Trophoblast cell (in vitro differentiated cells and primary cell): ENCODE measurements around the gene BCL11B.

Experiments
- DNase-seq, 2 donors: peaks; one replicate each; pipeline ENCODE4 v3.0.0-alpha.2; 2016
- H2AFZ ChIP-seq: 2 replicates; pipeline ENCODE4 v1.6.1; 2013; ENCODE audit warnings: low read length, moderate library complexity, mild to moderate bottlenecking; ENCODE audit not compliant: insufficient read depth, poor library complexity
- H2AK5ac ChIP-seq: 2 replicates; pipeline ENCODE4 v1.6.1; 2013; ENCODE audit warnings: mild to moderate bottlenecking, low read length
- H2BK120ac ChIP-seq: 2 replicates; pipeline ENCODE4 v1.6.1; 2013; ENCODE audit warnings: low read length, mild to moderate bottlenecking, moderate library complexity; ENCODE audit not compliant: insufficient read depth, poor library complexity
- H2BK12ac ChIP-seq: 2 replicates; pipeline ENCODE4 v1.6.1; 2013; ENCODE audit warnings: mild to moderate bottlenecking, low read length, moderate library complexity
- H2BK5ac ChIP-seq: 2 replicates; pipeline ENCODE4 v1.6.1; 2013; ENCODE audit warnings: low read length, low read depth, moderate library complexity, mild to moderate bottlenecking; ENCODE audit not compliant: poor library complexity
- H3K14ac ChIP-seq: 2 replicates; pipeline ENCODE4 v1.6.1; 2013; ENCODE audit warnings: mild to moderate bottlenecking, low read length
- H3K18ac ChIP-seq: 2 replicates; pipeline ENCODE4 v1.6.1; 2013; ENCODE audit warnings: mild to moderate bottlenecking, low read length
- H3K23ac ChIP-seq: 2 replicates; pipeline ENCODE4 v1.6.1; 2013; ENCODE audit warnings: low read length
- H3K27ac ChIP-seq: 2 replicates; pipeline ENCODE4 v1.5.1; 2013; ENCODE audit warnings: low read depth, mild to moderate bottlenecking, inconsistent platforms, low read length, moderate library complexity
- H3K27me3 ChIP-seq: 2 replicates; pipeline ENCODE4 v1.6.1; 2013; ENCODE audit warnings: inconsistent platforms, mild to moderate bottlenecking, low read length, moderate library complexity; ENCODE audit not compliant: insufficient read depth
- H3K36me3 ChIP-seq, 2 experiments: 1 replicate in 1 of 2; 2 replicates in 1 of 2; pipeline ENCODE4 v1.6.1; 2013; ENCODE audit warnings: low read length in 2 of 2, mild to moderate bottlenecking in 2 of 2, moderate library complexity in 1 of 2; ENCODE audit not compliant: insufficient read depth in 2 of 2, control insufficient read depth in 1 of 2
- H3K4ac ChIP-seq: 2 replicates; pipeline ENCODE4 v1.6.1; 2013; ENCODE audit warnings: low read depth, mild to moderate bottlenecking, low read length, moderate library complexity
- H3K4me1 ChIP-seq, 2 experiments: 1 replicate in 1 of 2; 2 replicates in 1 of 2; pipeline ENCODE4 v1.6.1; 2013; ENCODE audit warnings: low read length in 2 of 2, mild to moderate bottlenecking in 2 of 2, moderate library complexity in 1 of 2; ENCODE audit not compliant: insufficient read depth in 2 of 2, control insufficient read depth in 1 of 2
- H3K4me2 ChIP-seq: 2 replicates; pipeline ENCODE4 v1.6.1; 2013; ENCODE audit warnings: inconsistent platforms, mild to moderate bottlenecking, low read length, moderate library complexity
- H3K4me3 ChIP-seq: 2 replicates; pipeline ENCODE4 v1.5.1; 2013; ENCODE audit warnings: mild to moderate bottlenecking, low read depth, low read length, inconsistent platforms
- H3K79me1 ChIP-seq: one replicate; pipeline ENCODE4 v1.6.1; 2013; ENCODE audit warnings: low read length
- H3K79me2 ChIP-seq: 2 replicates; pipeline ENCODE4 v1.6.1; 2013; ENCODE audit warnings: low read length, mild to moderate bottlenecking; ENCODE audit not compliant: control insufficient read depth, insufficient read depth, poor library complexity
- H3K9ac ChIP-seq: 2 replicates; pipeline ENCODE4 v1.6.1; 2013; ENCODE audit warnings: mild to moderate bottlenecking, low read length
- H3K9me3 ChIP-seq: 2 replicates; pipeline ENCODE4 v1.6.1; 2013; ENCODE audit warnings: low read depth, mild to moderate bottlenecking, control low read depth, inconsistent platforms, low read length; ENCODE audit not compliant: insufficient read depth
- H4K12ac ChIP-seq: 2 replicates; pipeline ENCODE4 v1.6.1; 2013; ENCODE audit warnings: low read depth, mild to moderate bottlenecking, low read length, moderate library complexity
- H4K8ac ChIP-seq: 2 replicates; pipeline ENCODE4 v1.6.1; 2013; ENCODE audit warnings: low read depth, mild to moderate bottlenecking, low read length, moderate library complexity
- H4K91ac ChIP-seq: one replicate; pipeline ENCODE4 v1.6.1; 2013; ENCODE audit warnings: low read depth, mild to moderate bottlenecking, low read length, moderate library complexity
- WGBS: extraction: QIAGEN DNeasy Blood & Tissue Kit; methylation state at CpG from one replicate; pipeline ENCODE4 v1.1.7; 2013; ENCODE audit warnings: missing lambda C conversion rate; ENCODE audit not compliant: insufficient read length, insufficient coverage; ENCODE audit errors: extremely low coverage; 5-methylcytosine and 5-hydroxymethylcytosine counted together

Gene BCL11B

GRCh38 chr14:99136047-99136400 is 136.0 kb downstream of the BCL11B start:
- H3K23ac ChIP-seq: no peak overlapping the region
- H3K27me3 ChIP-seq: no peaks in the 10 kb centered on the region
- DNase-seq: no peak
- no peak overlapping the region for H2BK5ac ChIP-seq
- no peak overlapping the region for H2BK120ac ChIP-seq
- no peak overlapping the region for H2AFZ ChIP-seq
- no peak overlapping the region for H3K27ac ChIP-seq
- no peak overlapping the region for H4K12ac ChIP-seq
- H3K18ac ChIP-seq: no peak overlapping the region
- H3K4me3 ChIP-seq: no peak overlapping the region
- H3K36me3 ChIP-seq: no peaks in the 10 kb centered on the region
- H3K9ac ChIP-seq: no peak overlapping the region
- H3K79me1 ChIP-seq: no peaks in the 10 kb centered on the region
- peaks cover 2% of the 10 kb centered on the region for H3K9me3 ChIP-seq
- H3K4ac ChIP-seq: no peak overlapping the region
- H2AK5ac ChIP-seq: no peak overlapping the region
- no peak overlapping the region for H4K91ac ChIP-seq
- H2BK12ac ChIP-seq: no peak overlapping the region
- no peaks in the 10 kb centered on the region for H3K79me2 ChIP-seq
- H3K4me2 ChIP-seq: no peak overlapping the region
- WGBS: no CpG with 5 or more reads among the region's 5 CpGs
- H3K4me1 ChIP-seq: peaks cover 9 to 10% of the 10 kb centered on the region in 2 experiments
- H4K8ac ChIP-seq: no peak overlapping the region
- H3K14ac ChIP-seq: no peak overlapping the region

GRCh38 chr14:99134516-99135046 is 137.4 kb downstream of the BCL11B start:
- Histone ChIP-seq H3K4me3 (no peak overlapping the region), H3K4me1 (peaks cover 9 to 10% of the 10 kb centered on the region in 2 experiments), H3K27ac (no peak overlapping the region), H3K27me3 (no peaks in the 10 kb centered on the region), H3K18ac (no peak overlapping the region), H3K9ac (no peak overlapping the region), H2BK12ac (no peak overlapping the region), H3K4me2 (no peak overlapping the region), H2AK5ac (no peak overlapping the region), H2BK120ac (no peak overlapping the region), H3K36me3 (no peaks in the 10 kb centered on the region), H3K79me2 (no peaks in the 10 kb centered on the region), H3K4ac (no peak overlapping the region), H2BK5ac (no peak overlapping the region), H4K91ac (no peak overlapping the region), H4K12ac (no peak overlapping the region), H3K79me1 (no peaks in the 10 kb centered on the region), H3K9me3 (no peaks in the 10 kb centered on the region), H3K23ac (no peak overlapping the region), H3K14ac (no peak overlapping the region), H4K8ac (no peak overlapping the region), H2AFZ (no peak overlapping the region)
- no peak for DNase-seq
- WGBS: no CpG with 5 or more reads among the region's 8 CpGs

- H3K27me3 ChIP-seq: no peaks in the 10 kb centered on the region
- H2BK5ac ChIP-seq: no peak overlapping the region
- H3K27ac ChIP-seq: no peak overlapping the region
- DNase-seq: peak; percentile 7
- no peak overlapping the region for H2BK120ac ChIP-seq
- no peaks in the 10 kb centered on the region for H3K79me1 ChIP-seq
- H3K4me3 ChIP-seq: no peak overlapping the region
- H3K23ac ChIP-seq: no peak overlapping the region
- no peak overlapping the region for H2AK5ac ChIP-seq
- no peak overlapping the region for H4K12ac ChIP-seq
- H2BK12ac ChIP-seq: no peak overlapping the region
- no peak overlapping the region for H4K91ac ChIP-seq
- H3K36me3 ChIP-seq: no peaks in the 10 kb centered on the region
- no peak overlapping the region for H3K4me2 ChIP-seq
- no peaks in the 10 kb centered on the region for H3K9me3 ChIP-seq
- H4K8ac ChIP-seq: no peak overlapping the region
- no CpG with 5 or more reads among the region's 16 CpGs for WGBS
- H3K4me1 ChIP-seq: peaks cover 9 to 10% of the 10 kb centered on the region in 2 experiments
- H3K14ac ChIP-seq: no peak overlapping the region
- no peak overlapping the region for H3K9ac ChIP-seq
- H3K18ac ChIP-seq: no peak overlapping the region
- no peaks in the 10 kb centered on the region for H3K79me2 ChIP-seq
- H2AFZ ChIP-seq: no peak overlapping the region
- no peak overlapping the region for H3K4ac ChIP-seq
These were observed 138.1 kb downstream of the BCL11B start for GRCh38 chr14:99133636-99134515.

DNA sequence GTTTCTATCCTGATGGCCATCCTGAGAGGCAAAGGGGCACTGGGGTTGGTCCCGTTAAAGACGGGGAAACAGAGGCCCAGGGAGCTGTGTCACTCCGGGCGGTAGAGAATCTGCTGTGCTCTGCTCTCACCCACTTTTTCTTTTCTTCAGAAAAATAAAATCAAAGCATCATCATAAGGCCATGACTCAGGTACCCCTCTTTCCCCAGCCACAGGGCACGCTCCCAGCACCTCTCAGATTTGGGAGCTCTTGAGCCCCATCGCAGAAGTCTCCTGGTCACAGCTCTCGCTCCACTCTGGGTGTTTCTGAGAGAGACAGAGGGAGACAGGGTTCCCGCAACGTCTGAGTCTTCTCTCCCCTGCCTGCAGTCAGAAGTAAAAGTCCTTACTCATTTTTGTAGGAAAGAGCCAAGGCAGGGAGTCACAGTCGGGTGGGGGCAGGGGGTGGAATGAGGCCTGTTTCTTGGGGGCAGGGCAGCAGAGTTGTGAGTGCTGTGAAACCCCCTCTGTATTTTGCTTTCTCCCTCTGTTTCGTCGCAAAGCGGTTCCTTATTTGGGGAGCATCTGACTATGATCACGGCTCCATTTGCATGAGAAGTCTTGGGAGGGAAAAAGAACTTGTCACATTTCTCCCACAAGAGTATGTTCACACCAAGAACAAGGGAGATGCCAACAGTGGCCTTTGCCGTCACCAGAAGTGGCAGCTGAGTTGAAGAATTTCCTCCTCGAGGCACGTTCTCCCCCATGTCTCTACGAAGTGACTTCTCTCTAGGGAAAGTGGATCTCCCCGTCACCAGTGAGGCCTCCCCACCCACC is 139.0 kb downstream of the BCL11B start:
- H2AK5ac ChIP-seq: no peak overlapping the region
- peaks cover 9 to 10% of the 10 kb centered on the region in 2 experiments for H3K4me1 ChIP-seq
- no peak overlapping the region for H4K8ac ChIP-seq
- no peaks in the 10 kb centered on the region for H3K36me3 ChIP-seq
- H4K12ac ChIP-seq: no peak overlapping the region
- no peaks in the 10 kb centered on the region for H3K79me2 ChIP-seq
- H4K91ac ChIP-seq: peak overlapping the region; percentile 28
- no peak overlapping the region for H3K23ac ChIP-seq
- no peak overlapping the region for H3K4me3 ChIP-seq
- no peak overlapping the region for H2BK5ac ChIP-seq
- H3K79me1 ChIP-seq: no peaks in the 10 kb centered on the region
- H3K9me3 ChIP-seq: peaks cover 3% of the 10 kb centered on the region
- no CpG with 5 or more reads among the region's 19 CpGs for WGBS
- no peak overlapping the region for H3K9ac ChIP-seq
- no peak overlapping the region for H2BK12ac ChIP-seq
- no peak overlapping the region for H3K4ac ChIP-seq
- no peak overlapping the region for H2BK120ac ChIP-seq
- no peaks in the 10 kb centered on the region for H3K27me3 ChIP-seq
- no peak overlapping the region for H3K18ac ChIP-seq
- H3K14ac ChIP-seq: no peak overlapping the region
- no peak for DNase-seq
- H3K27ac ChIP-seq: no peak overlapping the region
- H2AFZ ChIP-seq: no peak overlapping the region
- no peak overlapping the region for H3K4me2 ChIP-seq
